ENCODE data around the gene VEGFC. TPM values are rescaled to one million over a fixed set of nuclear protein-coding genes. Genes with fewer than 3 reads are reported as not detected.

VEGFC gene
- total RNA-seq, 2 experiments from 2014 or later = not detected

DNA sequence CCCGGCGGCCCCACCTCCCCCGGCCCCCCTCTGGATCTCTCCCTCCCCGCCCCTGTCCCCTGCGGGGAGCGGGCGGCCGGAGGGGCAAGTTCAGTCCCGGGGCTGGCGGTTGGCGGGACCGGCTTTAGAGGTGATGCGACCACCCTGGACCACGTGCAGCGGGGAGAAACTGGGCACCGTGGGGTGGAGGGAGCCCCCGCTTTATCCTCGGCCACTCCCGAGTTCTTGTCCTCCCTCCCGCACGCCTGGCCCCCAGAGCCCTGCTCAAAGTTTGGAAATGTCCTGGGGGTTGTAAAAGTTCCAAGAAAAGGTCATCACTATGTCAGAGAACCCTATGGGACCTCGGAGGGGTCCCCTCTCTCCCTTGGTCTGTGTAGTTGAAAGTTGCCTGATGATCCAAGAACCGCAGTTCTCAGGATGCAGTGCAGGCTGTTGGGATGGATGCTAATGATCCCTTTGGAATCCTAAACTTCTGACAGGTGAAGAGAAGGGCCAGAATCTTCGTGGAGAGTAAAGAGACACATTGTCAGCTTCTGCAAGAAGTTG, 411 bp upstream of the VEGFC start:
- DNase-seq = no peak
- CTCF ChIA-PET = no interaction called here
- no peak overlapping the region for H3K27ac Mint-ChIP-seq
- H3K4me3 Mint-ChIP-seq = peak overlapping the region; percentile 30
- H3K36me3 Mint-ChIP-seq (ENCODE audit: low read depth) = no peaks in the 10 kb centered on the region
- H3K27me3 Mint-ChIP-seq (ENCODE audit: low read depth) = peaks cover 48% of the 10 kb centered on the region
- H3K9me3 Mint-ChIP-seq = peaks cover 2% of the 10 kb centered on the region
- intact Hi-C loops (cut with micrococcal nuclease) = loop anchor here (2.0 to 10.0 kb wide), 3 partner anchors 58 to 416 kb away; no protein-coding TSS in a partner anchor
- peaks cover 5% of the 10 kb centered on the region for H3K4me1 Mint-ChIP-seq (ENCODE audit: low read depth)

DNA sequence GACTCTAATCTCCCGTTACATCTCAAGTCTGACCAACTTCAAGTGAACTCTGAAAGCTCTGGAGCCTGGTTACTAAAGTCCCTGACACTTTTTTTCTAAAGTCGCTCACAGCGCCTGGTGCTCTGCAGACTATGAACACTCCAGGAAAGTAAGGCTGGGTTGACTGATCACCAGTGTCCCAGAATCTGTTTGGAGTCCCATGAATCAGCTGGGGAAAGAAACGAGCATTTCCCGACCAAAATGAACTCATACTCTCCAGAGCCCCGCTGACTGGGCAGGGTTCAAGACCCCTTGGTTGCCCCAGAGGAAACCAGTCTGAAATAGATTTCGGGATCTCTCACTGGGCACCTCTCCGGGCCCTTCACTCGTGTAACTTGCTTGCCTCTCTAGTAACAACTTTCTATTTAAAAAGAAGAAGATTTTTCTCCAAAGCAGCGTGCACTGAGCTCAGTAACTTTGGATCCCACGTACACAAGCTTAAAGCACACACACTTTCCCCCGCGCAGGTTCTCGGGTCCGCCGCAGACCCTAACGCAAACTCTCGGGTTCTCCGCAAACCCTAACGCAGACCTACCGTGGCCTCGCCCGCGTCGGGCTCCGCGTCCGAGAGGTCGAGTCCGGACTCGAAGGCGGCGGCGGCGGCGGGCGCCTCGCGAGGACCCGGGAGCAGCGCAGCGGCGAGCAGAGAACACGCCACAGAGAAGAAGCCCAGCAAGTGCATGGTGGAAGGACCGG, 964 bp downstream of the VEGFC start:
- intact Hi-C loops (cut with micrococcal nuclease) = loop anchor here (2.0 to 10.0 kb wide), 3 partner anchors 57 to 415 kb away; no protein-coding TSS in a partner anchor
- DNase-seq = no peak
- H3K4me3 Mint-ChIP-seq = peak overlapping the region; percentile 6
- no peak overlapping the region for H3K27ac Mint-ChIP-seq
- CTCF ChIA-PET = interaction anchor here (0.6 to 1.3 kb wide), 3 partner anchors 175 to 553 kb away, joined by 4 read pairs; no protein-coding TSS in a partner anchor
- H3K9me3 Mint-ChIP-seq = peaks cover 2% of the 10 kb centered on the region
- H3K36me3 Mint-ChIP-seq (ENCODE audit: low read depth) = no peaks in the 10 kb centered on the region
- peaks cover 5% of the 10 kb centered on the region for H3K4me1 Mint-ChIP-seq (ENCODE audit: low read depth)
- H3K27me3 Mint-ChIP-seq (ENCODE audit: low read depth) = peaks cover 52% of the 10 kb centered on the region

DNA sequence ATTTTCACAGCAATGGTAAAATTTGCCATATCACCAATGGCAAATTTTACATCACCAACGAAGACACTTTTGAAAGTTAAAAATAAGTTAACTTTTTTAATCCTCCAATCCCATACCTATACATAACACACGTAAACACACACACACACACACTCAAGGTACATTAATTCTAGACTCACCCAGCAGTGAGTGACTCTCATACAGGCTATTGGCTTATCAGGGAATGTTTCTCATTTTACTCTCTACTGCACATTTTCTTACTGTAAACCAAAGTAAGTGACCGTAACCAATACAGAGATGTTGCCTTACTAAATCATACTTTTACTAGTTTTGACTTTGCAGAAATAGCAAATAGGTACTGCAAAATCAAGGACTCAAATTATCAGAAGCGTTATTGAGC, 2.3 kb downstream of the VEGFC start:
- H3K9me3 Mint-ChIP-seq = peaks cover 2% of the 10 kb centered on the region
- CTCF ChIA-PET = no interaction called here

DNA sequence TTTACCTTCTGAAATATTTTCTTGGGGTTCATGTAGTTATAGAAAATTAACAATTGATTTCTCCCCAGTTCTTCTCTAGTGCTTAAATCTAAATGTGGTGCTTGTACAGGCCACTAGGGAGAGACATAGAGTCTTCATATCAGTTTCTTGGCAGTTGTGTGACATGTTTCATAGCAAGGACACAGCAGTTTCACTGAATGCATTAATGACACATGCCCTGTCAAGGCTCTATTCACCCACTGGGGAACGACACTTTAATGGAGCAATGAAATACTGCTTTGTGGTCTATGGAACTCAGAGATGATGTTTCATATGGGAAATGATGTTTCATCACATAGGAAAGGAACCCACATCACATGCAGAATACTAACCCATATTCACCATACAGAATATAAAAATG, 2.8 kb downstream of the VEGFC start:
- no peaks in the 10 kb centered on the region for H3K36me3 Mint-ChIP-seq (ENCODE audit: low read depth)
- H3K27ac Mint-ChIP-seq = no peak overlapping the region
- CTCF ChIA-PET = no interaction called here
- no peak overlapping the region for H3K4me3 Mint-ChIP-seq
- H3K9me3 Mint-ChIP-seq = no peaks in the 10 kb centered on the region
- H3K4me1 Mint-ChIP-seq (ENCODE audit: low read depth) = peaks cover 5% of the 10 kb centered on the region
- intact Hi-C loops (cut with micrococcal nuclease) = loop anchor here (1.0 to 10.0 kb wide), 3 partner anchors 55 to 257 kb away; no protein-coding TSS in a partner anchor
- DNase-seq = no peak
- peaks cover 46% of the 10 kb centered on the region for H3K27me3 Mint-ChIP-seq (ENCODE audit: low read depth)

More for the DNA sequence above, 2.3 kb downstream of the VEGFC start:
- Mint-ChIP-seq H3K27ac (no peak overlapping the region), H3K4me3 (no peak overlapping the region), H3K4me1 (ENCODE audit: low read depth) (peaks cover 5% of the 10 kb centered on the region), H3K27me3 (ENCODE audit: low read depth) (peaks cover 49% of the 10 kb centered on the region), H3K36me3 (ENCODE audit: low read depth) (no peaks in the 10 kb centered on the region)
- intact Hi-C loops (cut with micrococcal nuclease) = loop anchor here (1.0 to 10.0 kb wide), 3 partner anchors 56 to 257 kb away; no protein-coding TSS in a partner anchor
- no peak for DNase-seq

DNA sequence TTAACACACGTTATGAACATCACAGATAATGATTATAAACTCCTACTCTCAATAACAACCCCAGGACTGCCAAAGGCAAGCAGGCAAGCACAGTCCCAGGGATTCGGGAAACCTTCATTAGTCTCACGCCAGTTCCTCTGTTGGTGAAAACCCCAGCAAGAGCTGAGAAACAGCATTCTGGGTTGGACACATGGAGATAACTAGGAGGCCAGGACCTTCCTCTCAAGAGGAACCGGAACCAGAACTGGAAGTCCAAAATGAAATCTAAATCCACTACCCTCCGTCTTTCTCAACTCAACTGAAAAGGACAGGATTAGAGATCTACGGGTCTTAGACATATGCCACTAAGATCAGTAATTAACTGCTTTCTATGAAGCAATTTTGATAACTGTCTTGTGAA, 3.8 kb downstream of the VEGFC start:
- no peaks in the 10 kb centered on the region for H3K9me3 Mint-ChIP-seq
- CTCF ChIA-PET = no interaction called here
- DNase-seq = no peak
- peaks cover 39% of the 10 kb centered on the region for H3K27me3 Mint-ChIP-seq (ENCODE audit: low read depth)
- intact Hi-C loops (cut with micrococcal nuclease) = no loop called here
- peaks cover 5% of the 10 kb centered on the region for H3K4me1 Mint-ChIP-seq (ENCODE audit: low read depth)
- no peaks in the 10 kb centered on the region for H3K36me3 Mint-ChIP-seq (ENCODE audit: low read depth)
- no peak overlapping the region for H3K27ac Mint-ChIP-seq
- no peak overlapping the region for H3K4me3 Mint-ChIP-seq

DNA sequence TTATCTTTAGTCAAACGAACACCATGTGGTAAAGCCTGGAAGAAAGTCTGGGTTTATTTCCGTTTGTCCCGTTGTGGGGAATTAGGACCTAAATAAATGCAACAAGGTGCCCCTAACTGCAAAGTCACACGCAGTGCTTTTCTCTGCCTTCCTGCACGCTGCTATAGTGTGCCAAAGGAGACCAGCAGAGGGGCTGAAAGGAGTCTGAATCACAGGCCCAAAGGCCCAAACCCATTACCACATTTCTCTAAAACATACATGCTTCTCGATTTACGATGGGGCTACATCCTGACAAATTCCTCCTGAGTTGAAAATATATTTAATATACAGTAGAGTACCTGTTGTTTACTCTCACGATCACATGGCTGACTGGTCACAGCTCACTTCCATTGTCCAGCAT, 4.5 kb downstream of the VEGFC start:
- Mint-ChIP-seq H3K4me1 (ENCODE audit: low read depth) (peaks cover 5% of the 10 kb centered on the region), H3K27ac (no peak overlapping the region), H3K36me3 (ENCODE audit: low read depth) (no peaks in the 10 kb centered on the region), H3K9me3 (no peaks in the 10 kb centered on the region), H3K4me3 (no peak overlapping the region), H3K27me3 (ENCODE audit: low read depth) (peaks cover 31% of the 10 kb centered on the region)
- no peak for DNase-seq
- CTCF ChIA-PET = no interaction called here
- intact Hi-C loops (cut with micrococcal nuclease) = no loop called here

DNA sequence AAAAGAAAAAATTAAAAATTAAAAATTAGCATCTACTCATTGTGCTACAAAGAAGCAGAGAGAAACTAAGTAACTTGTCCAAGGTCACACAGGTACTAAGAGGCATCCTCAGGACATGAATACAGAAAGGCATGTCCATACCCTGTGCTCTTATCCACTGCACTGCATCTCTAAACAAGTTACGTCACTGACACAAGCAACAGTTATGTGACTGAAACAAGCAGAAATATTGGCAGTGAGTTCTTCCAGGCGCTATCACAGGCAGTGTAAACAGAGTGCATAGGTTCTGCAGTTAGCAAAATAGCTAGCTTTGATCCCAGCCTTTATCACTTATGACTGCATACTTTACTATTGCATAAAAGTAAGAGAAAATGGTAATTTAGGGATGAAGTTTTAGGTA, 7.9 kb downstream of the VEGFC start:
- no peak overlapping the region for H3K4me3 Mint-ChIP-seq
- H3K27me3 Mint-ChIP-seq (ENCODE audit: low read depth) = peaks cover 13% of the 10 kb centered on the region
- CTCF ChIA-PET = interaction anchor here (0.7 kb wide), 1 partner anchor 436 kb away, joined by 3 read pairs; no protein-coding TSS in a partner anchor
- no peaks in the 10 kb centered on the region for H3K9me3 Mint-ChIP-seq
- intact Hi-C loops (cut with micrococcal nuclease) = no loop called here
- H3K36me3 Mint-ChIP-seq (ENCODE audit: low read depth) = no peaks in the 10 kb centered on the region
- H3K4me1 Mint-ChIP-seq (ENCODE audit: low read depth) = no peaks in the 10 kb centered on the region
- DNase-seq = no peak
- H3K27ac Mint-ChIP-seq = no peak overlapping the region

DNA sequence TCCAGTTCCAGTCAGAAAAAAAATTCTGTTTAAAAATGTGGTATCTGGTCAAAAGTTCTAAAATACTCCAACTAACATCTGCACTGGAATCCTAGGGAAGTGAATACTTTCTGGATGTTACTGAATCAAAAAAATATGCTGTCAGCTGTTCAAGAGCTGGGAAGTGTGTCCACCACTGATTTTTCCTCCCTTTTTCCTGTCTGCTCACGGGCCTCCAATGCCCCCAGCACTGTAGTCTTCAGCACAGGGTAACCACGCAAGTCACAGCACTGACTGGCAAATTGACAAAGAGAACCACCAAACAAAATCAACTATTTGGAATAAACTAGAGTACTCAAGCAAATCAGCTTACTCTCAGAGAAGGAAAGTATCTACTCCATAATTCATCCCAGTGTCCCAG, 9.9 kb downstream of the VEGFC start:
- Mint-ChIP-seq H3K27ac (no peak overlapping the region), H3K27me3 (ENCODE audit: low read depth) (peaks cover 5% of the 10 kb centered on the region), H3K4me3 (no peak overlapping the region), H3K4me1 (ENCODE audit: low read depth) (no peaks in the 10 kb centered on the region), H3K9me3 (no peaks in the 10 kb centered on the region), H3K36me3 (ENCODE audit: low read depth) (no peaks in the 10 kb centered on the region)
- no peak for DNase-seq
- CTCF ChIA-PET = interaction anchor here (0.7 to 1.1 kb wide), 2 partner anchors 19 to 404 kb away, joined by 3 read pairs; no protein-coding TSS in a partner anchor
- intact Hi-C loops (cut with micrococcal nuclease) = no loop called here

DNA sequence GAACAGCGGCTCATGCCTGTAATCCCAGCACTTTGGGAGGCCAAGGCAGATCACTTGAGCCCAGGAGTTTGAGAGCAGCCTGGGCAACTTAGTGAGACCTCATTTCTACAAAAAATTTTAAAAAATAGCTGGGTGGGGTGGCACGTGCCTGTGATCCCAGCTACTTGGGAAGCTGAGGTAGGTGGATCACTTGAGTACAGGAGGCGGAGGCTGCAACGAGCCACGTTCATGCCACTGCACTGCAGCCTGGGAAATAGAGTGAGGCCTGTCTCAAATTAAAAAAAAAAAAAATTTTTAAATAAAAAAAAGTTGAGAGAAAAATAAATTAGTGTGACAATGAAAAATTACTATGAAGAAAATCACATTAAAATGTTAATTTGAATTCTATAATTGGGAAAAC, 10.5 kb downstream of the VEGFC start:
- intact Hi-C loops (cut with micrococcal nuclease) = no loop called here
- H3K4me1 Mint-ChIP-seq (ENCODE audit: low read depth) = no peaks in the 10 kb centered on the region

DNA sequence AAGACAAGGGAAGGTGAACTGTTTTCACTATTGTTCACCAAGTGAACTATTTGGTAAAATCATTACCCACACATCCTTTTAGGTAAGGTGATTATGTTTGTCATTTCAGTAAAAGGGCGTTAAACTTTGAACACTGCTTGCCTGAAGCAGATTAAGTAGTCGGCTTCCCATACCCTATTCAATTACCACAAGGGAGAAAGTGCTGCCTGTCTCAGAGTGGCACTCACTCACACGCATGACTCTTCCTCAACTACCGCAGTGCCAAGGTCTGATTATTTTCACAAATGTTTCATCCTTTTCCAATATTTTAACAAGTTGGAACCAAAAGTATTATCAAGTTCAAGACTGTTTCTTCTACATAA, 11.0 kb downstream of the VEGFC start:
- no peaks in the 10 kb centered on the region for H3K4me1 Mint-ChIP-seq (ENCODE audit: low read depth)
- no peaks in the 10 kb centered on the region for H3K9me3 Mint-ChIP-seq
- no peak overlapping the region for H3K27ac Mint-ChIP-seq
- CTCF ChIA-PET = no interaction called here
- H3K27me3 Mint-ChIP-seq (ENCODE audit: low read depth) = peaks cover 4% of the 10 kb centered on the region
- no peaks in the 10 kb centered on the region for H3K36me3 Mint-ChIP-seq (ENCODE audit: low read depth)
- DNase-seq = no peak
- intact Hi-C loops (cut with micrococcal nuclease) = no loop called here
- H3K4me3 Mint-ChIP-seq = no peak overlapping the region

More for the DNA sequence above, 10.5 kb downstream of the VEGFC start:
- Mint-ChIP-seq H3K27ac (no peak overlapping the region), H3K27me3 (ENCODE audit: low read depth) (peaks cover 4% of the 10 kb centered on the region), H3K36me3 (ENCODE audit: low read depth) (no peaks in the 10 kb centered on the region), H3K4me3 (no peak overlapping the region), H3K9me3 (no peaks in the 10 kb centered on the region)
- CTCF ChIA-PET = interaction anchor here (0.7 to 1.1 kb wide), 2 partner anchors 20 to 403 kb away, joined by 3 read pairs; no protein-coding TSS in a partner anchor
- DNase-seq = no peak

DNA sequence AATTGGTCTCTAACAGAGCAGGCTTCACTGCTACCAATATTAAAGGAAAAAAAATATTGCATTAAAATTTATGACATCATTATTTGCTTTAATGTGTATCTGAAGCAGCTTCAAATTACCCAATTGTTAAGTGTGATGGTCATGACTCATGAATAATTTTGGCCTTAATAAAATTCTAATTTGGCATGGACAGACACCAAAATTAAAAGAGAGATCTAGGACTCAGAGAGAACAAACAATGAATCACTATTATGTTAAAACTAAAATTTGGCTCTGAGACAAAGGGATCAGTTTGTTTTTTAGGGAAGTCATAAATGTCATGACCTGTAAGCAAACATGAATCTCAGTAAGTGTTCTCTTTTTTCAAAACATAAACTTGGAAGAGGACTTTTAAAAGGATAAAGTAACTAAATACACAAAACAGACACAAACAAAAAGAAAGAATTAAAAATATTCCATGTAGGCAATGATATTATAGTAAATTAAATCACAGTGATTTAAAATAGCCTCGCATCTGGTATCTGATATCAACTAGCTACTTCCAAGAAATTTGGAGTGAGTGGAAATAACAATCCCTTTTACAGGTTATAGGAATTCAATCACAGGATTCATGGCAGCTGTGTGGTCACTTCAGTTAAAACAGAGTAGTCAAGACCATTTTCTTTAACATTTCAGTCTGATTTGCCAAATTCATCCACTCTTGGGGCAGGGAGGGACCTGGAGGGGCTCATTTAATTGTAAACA, 11.6 kb downstream of the VEGFC start:
- intact Hi-C loops (cut with micrococcal nuclease) = no loop called here
- Mint-ChIP-seq H3K27me3 (ENCODE audit: low read depth) (peaks cover 6% of the 10 kb centered on the region), H3K36me3 (ENCODE audit: low read depth) (no peaks in the 10 kb centered on the region), H3K4me3 (no peak overlapping the region), H3K4me1 (ENCODE audit: low read depth) (no peaks in the 10 kb centered on the region), H3K9me3 (no peaks in the 10 kb centered on the region), H3K27ac (no peak overlapping the region)
- CTCF ChIA-PET = interaction anchor here (0.7 kb wide), 1 partner anchor 472 kb away, joined by 3 read pairs; no protein-coding TSS in a partner anchor
- no peak for DNase-seq

DNA sequence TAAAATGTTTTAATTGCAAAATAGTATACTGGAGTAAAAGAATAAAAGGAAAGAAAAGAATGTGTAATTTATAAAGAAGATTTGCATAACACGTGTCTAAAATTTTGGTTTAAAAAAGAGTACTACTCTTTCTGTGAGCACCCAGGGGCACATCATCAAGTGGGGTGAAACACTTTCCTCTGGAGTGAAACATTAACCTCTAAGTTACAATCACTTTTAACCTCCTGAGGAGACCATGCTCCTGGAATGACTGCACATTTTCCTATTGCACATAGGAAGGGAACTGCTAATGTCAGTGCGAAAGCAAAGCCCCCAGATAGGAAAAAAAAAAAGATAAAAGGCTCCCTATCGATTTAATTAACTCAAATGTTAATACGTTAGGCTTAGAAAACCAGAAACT, 13.3 kb downstream of the VEGFC start:
- no peaks in the 10 kb centered on the region for H3K9me3 Mint-ChIP-seq

More for the DNA sequence above, 13.3 kb downstream of the VEGFC start:
- DNase-seq = no peak
- H3K27me3 Mint-ChIP-seq (ENCODE audit: low read depth) = peaks cover 7% of the 10 kb centered on the region
- intact Hi-C loops (cut with micrococcal nuclease) = no loop called here
- no peak overlapping the region for H3K4me3 Mint-ChIP-seq
- CTCF ChIA-PET = no interaction called here
- H3K4me1 Mint-ChIP-seq (ENCODE audit: low read depth) = no peaks in the 10 kb centered on the region
- no peak overlapping the region for H3K27ac Mint-ChIP-seq
- no peaks in the 10 kb centered on the region for H3K36me3 Mint-ChIP-seq (ENCODE audit: low read depth)
